A673 (cell line): Measurements from ENCODE around the gene ASXL1. TPM values are rescaled to one million over a fixed set of nuclear protein-coding genes. Genes with fewer than 3 reads are reported as not detected.

Experiments used
- BruUV-seq: library from RNA; stranded (reverse); fragments of 400-500 nt; replicated peaks from 2 replicates; lab custom pipeline; 2021; lab: Mats Ljungman, UMichigan
- CTCF ChIA-PET: fragments of 300-600 bp; sonication (Branson Sonifier 250); formaldehyde crosslinking; loops from one replicate; lab custom pipeline; 2022; ENCODE audit warnings: antibody characterized with exemption; lab: Charles Lee
- POLR2A ChIA-PET: fragments of 300-600 bp; sonication (Branson Sonifier 250); formaldehyde crosslinking; loops from one replicate; lab custom pipeline; 2022; ENCODE audit warnings: antibody characterized with exemption; ENCODE audit not compliant: low non-redundant PET; lab: Charles Lee
- DNase-seq: peaks from one replicate; pipeline ENCODE4 v3.0.0-alpha.2; 2015; ENCODE audit warnings: low spot score
- H3K27ac ChIP-seq: fragments of 200-600 bp; sonication (generic); 2 replicates; pipeline ENCODE4 v1.5.1; 2016; ENCODE audit warnings: mixed run types, low read depth, mild to moderate bottlenecking, mixed read lengths, antibody characterized with exemption, low read length; ENCODE audit not compliant: poor library complexity, severe bottlenecking
- H3K27me3 ChIP-seq: fragments of 200-600 bp; sonication (generic); replicated peaks from 2 replicates; pipeline ENCODE4 v1.6.1; 2017; ENCODE audit warnings: mixed run types, low read depth, mild to moderate bottlenecking, mixed read lengths, antibody characterized with exemption, low read length; ENCODE audit not compliant: insufficient read depth, poor library complexity
- H3K36me3 ChIP-seq: fragments of 200-600 bp; sonication (generic); 2 replicates; pipeline ENCODE4 v1.6.1; 2016; ENCODE audit warnings: mixed run types, mild to moderate bottlenecking, mixed read lengths, antibody characterized with exemption, low read length; ENCODE audit not compliant: insufficient read depth, poor library complexity, severe bottlenecking
- H3K4me1 ChIP-seq: fragments of 200-600 bp; sonication (generic); 2 replicates; pipeline ENCODE4 v1.6.1; 2017; ENCODE audit warnings: mixed run types, mild to moderate bottlenecking, mixed read lengths, antibody characterized with exemption, low read length; ENCODE audit not compliant: insufficient read depth, poor library complexity, severe bottlenecking
- H3K4me3 ChIP-seq: fragments of 200-600 bp; sonication (generic); 2 replicates; pipeline ENCODE4 v1.5.1; 2016; ENCODE audit warnings: low read depth, mixed run types, mild to moderate bottlenecking, mixed read lengths, low read length; ENCODE audit not compliant: poor library complexity, severe bottlenecking
- H3K9me3 ChIP-seq: fragments of 200-600 bp; sonication (generic); 2 replicates; pipeline ENCODE4 v1.6.1; 2016; ENCODE audit warnings: mixed run types, low read depth, mild to moderate bottlenecking, mixed read lengths, antibody characterized with exemption, low read length; ENCODE audit not compliant: poor library complexity, severe bottlenecking
- EZH2 ChIP-seq: fragments of 200-600 bp; sonication (generic); IDR thresholded peaks from 2 replicates; pipeline ENCODE4 v1.6.1; 2017; ENCODE audit warnings: borderline replicate concordance, low read depth, mild to moderate bottlenecking, mixed read lengths, antibody characterized with exemption, low read length; ENCODE audit not compliant: poor library complexity, severe bottlenecking
- intact Hi-C: fragments of 100-400 bp; cut with micrococcal nuclease; formaldehyde crosslinking; loops from one replicate; pipeline ENCODE4 v1.10.0; 2022; ENCODE audit not compliant: unreplicated experiment
- total RNA-seq: library from RNA; stranded (reverse); gene quantifications from 2 replicates; pipeline ENCODE4 v1.2.3, GENCODE V29; 2021
- TF ChIP-seq, protein P1 (sequence below): fragments of 300-800, 200-600 bp; sonication (generic); conservative IDR thresholded peaks from 2 replicates; pipeline ENCODE4 v1.5.1; 2017; ENCODE audit warnings: low read depth, mild to moderate bottlenecking, antibody characterized with exemption, low read length, moderate library complexity, mixed read lengths

ASXL1 gene
- total RNA-seq, 1 experiment from 2014 or later, result 101 TPM

DNA sequence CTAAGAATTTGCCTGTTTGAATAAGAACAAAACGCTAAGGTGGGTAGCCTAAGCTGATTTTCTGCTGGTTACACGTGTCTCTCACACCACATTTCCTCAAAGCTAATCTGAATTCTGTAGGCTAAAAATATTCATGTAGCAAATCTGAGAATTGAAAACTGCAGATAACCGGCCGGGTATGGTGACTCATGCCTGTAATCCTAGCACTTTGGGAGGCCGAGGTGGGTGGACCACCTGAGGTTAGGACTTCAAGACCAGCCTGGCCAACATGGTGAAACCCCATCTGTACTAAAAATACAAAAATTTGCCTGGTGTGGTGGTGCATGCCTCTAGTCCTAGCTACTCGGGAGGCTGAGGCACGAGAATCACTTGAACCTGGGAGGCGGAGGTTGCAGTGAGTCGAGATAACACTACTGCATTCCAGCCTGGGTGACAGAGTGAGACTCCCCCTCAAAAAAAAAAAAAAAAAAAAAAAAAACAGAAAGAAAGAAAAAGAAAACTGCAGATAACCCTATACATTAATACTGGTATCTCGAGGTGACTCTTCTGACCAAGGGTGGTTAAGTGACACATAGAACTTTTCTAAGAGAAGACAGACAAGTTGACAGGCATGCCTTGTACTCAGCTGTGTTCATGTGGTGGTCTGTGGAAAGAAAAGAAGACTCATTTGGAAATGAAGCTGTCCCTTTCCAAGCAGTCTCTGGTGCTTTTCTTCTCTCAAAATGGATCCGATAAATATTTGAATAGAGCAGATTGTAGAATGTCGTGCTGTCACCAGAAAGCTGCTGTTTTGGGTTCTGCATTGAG lies 24.7 kb upstream of the ASXL1 start:
- H3K9me3 ChIP-seq, result no peaks in the 10 kb centered on the region
- BruUV-seq, result no TSS peak
- ChIA-PET CTCF (no interaction called here), POLR2A (no interaction called here)
- TF ChIP-seq, protein P1, sequence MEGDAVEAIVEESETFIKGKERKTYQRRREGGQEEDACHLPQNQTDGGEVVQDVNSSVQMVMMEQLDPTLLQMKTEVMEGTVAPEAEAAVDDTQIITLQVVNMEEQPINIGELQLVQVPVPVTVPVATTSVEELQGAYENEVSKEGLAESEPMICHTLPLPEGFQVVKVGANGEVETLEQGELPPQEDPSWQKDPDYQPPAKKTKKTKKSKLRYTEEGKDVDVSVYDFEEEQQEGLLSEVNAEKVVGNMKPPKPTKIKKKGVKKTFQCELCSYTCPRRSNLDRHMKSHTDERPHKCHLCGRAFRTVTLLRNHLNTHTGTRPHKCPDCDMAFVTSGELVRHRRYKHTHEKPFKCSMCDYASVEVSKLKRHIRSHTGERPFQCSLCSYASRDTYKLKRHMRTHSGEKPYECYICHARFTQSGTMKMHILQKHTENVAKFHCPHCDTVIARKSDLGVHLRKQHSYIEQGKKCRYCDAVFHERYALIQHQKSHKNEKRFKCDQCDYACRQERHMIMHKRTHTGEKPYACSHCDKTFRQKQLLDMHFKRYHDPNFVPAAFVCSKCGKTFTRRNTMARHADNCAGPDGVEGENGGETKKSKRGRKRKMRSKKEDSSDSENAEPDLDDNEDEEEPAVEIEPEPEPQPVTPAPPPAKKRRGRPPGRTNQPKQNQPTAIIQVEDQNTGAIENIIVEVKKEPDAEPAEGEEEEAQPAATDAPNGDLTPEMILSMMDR, result no peak
- no peak for TF ChIP-seq EZH2
- H3K4me3 ChIP-seq, result no peak overlapping the region
- intact Hi-C loops, result loop anchor here (10.0 kb wide), 1 partner anchor 321 kb away; no protein-coding TSS in a partner anchor
- DNase-seq, result no peak
- H3K27me3 ChIP-seq, result no peaks in the 10 kb centered on the region
- peaks cover 16% of the 10 kb centered on the region for H3K36me3 ChIP-seq
- no peak overlapping the region for H3K27ac ChIP-seq
- no peaks in the 10 kb centered on the region for H3K4me1 ChIP-seq

GRCh38 chr20:32333988-32334885 lies 23.9 kb upstream of the ASXL1 start:
- Histone ChIP-seq H3K4me3 (no peak overlapping the region), H3K27ac (peak overlapping the region; percentile 13), H3K27me3 (no peaks in the 10 kb centered on the region), H3K9me3 (no peaks in the 10 kb centered on the region), H3K4me1 (no peaks in the 10 kb centered on the region), H3K36me3 (peaks cover 16% of the 10 kb centered on the region)
- no peak for TF ChIP-seq EZH2
- TF ChIP-seq, protein P1, result no peak
- CTCF ChIA-PET, result no interaction called here
- POLR2A ChIA-PET, result no interaction called here
- intact Hi-C loops, result loop anchor here (10.0 kb wide), 1 partner anchor 321 kb away; no protein-coding TSS in a partner anchor
- DNase-seq, result no peak
- no TSS peak for BruUV-seq

DNA sequence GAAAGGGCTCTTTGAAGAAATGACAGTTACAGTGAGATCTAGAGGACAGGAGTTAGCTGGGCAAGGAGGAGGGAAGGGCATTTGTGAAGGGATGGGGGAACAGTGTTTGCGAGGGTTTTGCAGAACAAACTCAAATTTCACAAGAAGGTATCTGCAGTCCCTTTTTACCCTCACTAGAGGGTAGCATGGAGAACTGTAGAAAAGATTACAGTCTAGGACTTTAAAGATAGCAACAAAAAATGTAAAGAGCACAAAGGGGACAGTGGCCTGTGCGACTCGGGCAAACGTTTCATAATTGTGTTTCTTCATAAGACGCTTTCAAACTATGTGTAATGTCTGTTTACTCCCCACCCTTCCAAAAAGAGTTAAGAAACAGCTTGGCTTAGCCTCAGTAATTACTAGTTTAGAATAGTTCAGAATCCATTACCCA lies 21.2 kb upstream of the ASXL1 start:
- peak; percentile 49 for DNase-seq
- Histone ChIP-seq H3K27ac (no peak overlapping the region), H3K27me3 (no peaks in the 10 kb centered on the region), H3K4me1 (no peaks in the 10 kb centered on the region), H3K9me3 (no peaks in the 10 kb centered on the region), H3K36me3 (peaks cover 4% of the 10 kb centered on the region), H3K4me3 (no peak overlapping the region)
- POLR2A ChIA-PET, result no interaction called here
- intact Hi-C loops, result loop anchor here (10.0 kb wide), 1 partner anchor 318 kb away; no protein-coding TSS in a partner anchor
- BruUV-seq, result no TSS peak
- no peak for TF ChIP-seq EZH2
- TF ChIP-seq, protein P1, result peak; percentile 56
- CTCF ChIA-PET, result interaction anchor here (0.5 kb wide), 1 partner anchor 89 kb away, joined by 6 read pairs; no protein-coding TSS in a partner anchor
